Stomach (tissue), 4 donors: Measurements from ENCODE around the gene ANGPTL2.

Experiments
- POLR2A ChIP-seq, 4 donors: fragments of 450-650 bp; IDR thresholded peaks; one replicate each; pipeline ENCODE4 v1.6.1; 2016; ENCODE audit warnings: antibody characterized with exemption in 4 of 4, control low read depth in 2 of 4, mild to moderate bottlenecking in 1 of 4, moderate library complexity in 1 of 4
- TF ChIP-seq, protein P1 (sequence below), 7 experiments: fragments of 450-650 bp in 4 of 7; fragments of 200-600 bp in 3 of 7; sonication (generic) in 3 of 7; IDR thresholded peaks; one replicate each; pipeline ENCODE4 v1.5.1; 2016 to 2019; ENCODE audit warnings: antibody characterized with exemption in 7 of 7, control low read depth in 2 of 7, mild to moderate bottlenecking in 1 of 7

DNA sequence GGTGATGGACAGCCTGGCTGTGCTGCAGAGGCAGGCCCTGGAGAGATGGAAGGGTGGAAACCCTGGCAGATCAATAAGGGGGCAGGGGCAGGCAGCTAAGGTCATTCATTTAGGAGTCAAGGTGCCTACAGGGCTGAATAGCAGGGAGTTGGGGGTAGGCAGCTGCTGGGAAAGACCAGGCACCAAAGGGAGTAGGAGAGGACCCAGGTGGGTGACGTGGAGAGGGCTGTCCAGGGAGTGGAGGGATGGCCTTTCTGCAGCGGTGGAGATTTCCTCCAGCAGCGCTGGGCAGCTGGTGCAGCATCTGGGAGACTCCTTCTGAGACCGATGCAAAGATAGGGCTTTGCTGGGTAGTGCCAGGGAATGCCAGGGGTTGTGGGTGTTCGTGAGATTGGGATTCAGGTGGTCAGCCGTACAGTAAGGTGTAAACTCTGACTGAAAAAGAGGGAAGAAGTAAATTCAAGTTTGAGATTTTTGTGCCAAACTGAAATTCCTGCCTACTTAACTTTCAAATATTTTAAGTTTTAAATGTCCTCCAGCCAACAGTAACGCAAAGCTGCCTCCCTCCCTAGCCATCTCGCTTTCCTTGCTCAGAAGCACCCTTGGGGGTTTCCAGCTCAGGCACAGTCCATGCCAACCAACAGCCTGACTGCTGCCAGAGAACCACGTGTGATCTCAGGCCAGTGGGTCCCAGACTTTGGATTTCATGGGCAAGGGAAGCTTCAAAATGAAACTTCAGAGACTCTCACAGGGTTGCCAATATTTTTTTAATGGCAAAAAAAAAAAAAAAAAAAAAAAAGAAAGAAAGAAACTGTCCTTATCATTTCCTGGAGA, 18.6 kb upstream of the ANGPTL2 start:
- TF ChIP-seq POLR2A (IDR thresholded peaks at IDR 0.05), result no peak
- TF ChIP-seq, protein P1, sequence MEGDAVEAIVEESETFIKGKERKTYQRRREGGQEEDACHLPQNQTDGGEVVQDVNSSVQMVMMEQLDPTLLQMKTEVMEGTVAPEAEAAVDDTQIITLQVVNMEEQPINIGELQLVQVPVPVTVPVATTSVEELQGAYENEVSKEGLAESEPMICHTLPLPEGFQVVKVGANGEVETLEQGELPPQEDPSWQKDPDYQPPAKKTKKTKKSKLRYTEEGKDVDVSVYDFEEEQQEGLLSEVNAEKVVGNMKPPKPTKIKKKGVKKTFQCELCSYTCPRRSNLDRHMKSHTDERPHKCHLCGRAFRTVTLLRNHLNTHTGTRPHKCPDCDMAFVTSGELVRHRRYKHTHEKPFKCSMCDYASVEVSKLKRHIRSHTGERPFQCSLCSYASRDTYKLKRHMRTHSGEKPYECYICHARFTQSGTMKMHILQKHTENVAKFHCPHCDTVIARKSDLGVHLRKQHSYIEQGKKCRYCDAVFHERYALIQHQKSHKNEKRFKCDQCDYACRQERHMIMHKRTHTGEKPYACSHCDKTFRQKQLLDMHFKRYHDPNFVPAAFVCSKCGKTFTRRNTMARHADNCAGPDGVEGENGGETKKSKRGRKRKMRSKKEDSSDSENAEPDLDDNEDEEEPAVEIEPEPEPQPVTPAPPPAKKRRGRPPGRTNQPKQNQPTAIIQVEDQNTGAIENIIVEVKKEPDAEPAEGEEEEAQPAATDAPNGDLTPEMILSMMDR (IDR thresholded peaks at IDR 0.05), result no peak
